ENCODE results near the gene TYROBP.

The TYROBP gene

DNA sequence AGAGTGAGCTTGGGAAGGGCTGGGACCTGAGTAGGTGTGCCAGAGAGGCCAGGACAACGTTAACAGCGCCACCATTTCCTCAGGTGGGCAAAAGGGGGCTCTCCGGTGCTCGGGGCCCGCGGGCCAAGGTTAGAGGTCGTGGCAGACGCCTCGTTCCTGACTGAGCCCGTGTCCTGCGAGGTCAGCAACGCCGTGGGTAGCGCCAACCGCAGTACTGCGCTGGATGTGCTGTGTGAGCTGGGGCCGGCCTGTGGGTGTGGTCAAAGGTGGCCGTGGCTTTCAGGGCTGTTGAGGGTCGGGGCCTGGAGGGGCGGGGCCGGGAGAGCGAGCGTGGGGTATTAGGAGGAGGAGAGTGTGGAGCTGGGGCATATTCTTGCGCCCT, 47.7 kb downstream of the TYROBP start:
- no peak for TF ChIP-seq EZH2 (IDR thresholded peaks at IDR 0.05; ENCODE audit: borderline replicate concordance, low read length)
- TF ChIP-seq, protein P1, sequence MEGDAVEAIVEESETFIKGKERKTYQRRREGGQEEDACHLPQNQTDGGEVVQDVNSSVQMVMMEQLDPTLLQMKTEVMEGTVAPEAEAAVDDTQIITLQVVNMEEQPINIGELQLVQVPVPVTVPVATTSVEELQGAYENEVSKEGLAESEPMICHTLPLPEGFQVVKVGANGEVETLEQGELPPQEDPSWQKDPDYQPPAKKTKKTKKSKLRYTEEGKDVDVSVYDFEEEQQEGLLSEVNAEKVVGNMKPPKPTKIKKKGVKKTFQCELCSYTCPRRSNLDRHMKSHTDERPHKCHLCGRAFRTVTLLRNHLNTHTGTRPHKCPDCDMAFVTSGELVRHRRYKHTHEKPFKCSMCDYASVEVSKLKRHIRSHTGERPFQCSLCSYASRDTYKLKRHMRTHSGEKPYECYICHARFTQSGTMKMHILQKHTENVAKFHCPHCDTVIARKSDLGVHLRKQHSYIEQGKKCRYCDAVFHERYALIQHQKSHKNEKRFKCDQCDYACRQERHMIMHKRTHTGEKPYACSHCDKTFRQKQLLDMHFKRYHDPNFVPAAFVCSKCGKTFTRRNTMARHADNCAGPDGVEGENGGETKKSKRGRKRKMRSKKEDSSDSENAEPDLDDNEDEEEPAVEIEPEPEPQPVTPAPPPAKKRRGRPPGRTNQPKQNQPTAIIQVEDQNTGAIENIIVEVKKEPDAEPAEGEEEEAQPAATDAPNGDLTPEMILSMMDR (IDR thresholded peaks at IDR 0.05; ENCODE audit: low read length), result 0 out of 2 replicates have a peak, but pooled peaks have one; percentile 5

DNA sequence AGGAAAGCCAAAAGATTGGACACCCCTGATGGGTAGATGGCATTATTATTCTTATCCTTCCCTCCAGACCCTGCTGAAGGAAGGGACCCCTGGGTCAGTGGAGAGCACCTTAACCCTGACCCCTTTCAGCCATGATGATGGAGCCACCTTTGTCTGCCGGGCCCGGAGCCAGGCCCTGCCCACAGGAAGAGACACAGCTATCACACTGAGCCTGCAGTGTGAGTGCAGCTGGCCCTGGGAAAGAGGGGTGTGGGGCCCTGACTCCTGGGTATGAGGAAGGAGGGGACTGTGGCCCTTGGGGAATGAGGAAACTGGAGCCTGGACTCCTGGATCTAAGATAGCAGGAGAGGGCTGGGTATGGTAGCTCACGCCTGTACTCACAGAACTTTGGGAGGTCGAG, 48.7 kb downstream of the TYROBP start:
- Histone ChIP-seq H3K9me3 (ENCODE audit: low read length) (no peaks in the 10 kb centered on the region), H2AFZ (ENCODE audit: low read length) (no peak overlapping the region), H3K27ac (ENCODE audit: low read depth, low read length, poor library complexity, severe bottlenecking) (no peak overlapping the region), H3F3A (ENCODE audit: insufficient read depth, low read length) (no peaks in the 10 kb centered on the region), H3K4me3 (ENCODE audit: low read depth, low read length, poor library complexity, severe bottlenecking) (no peak overlapping the region), H3K36me3 (ENCODE audit: insufficient read depth, low read length) (no peaks in the 10 kb centered on the region), H3K9me2 (ENCODE audit: low read depth, low read length) (no peaks in the 10 kb centered on the region), H4K20me1 (ENCODE audit: insufficient read depth, low read length) (no peaks in the 10 kb centered on the region), H3K4me2 (ENCODE audit: low read length) (no peak overlapping the region), H3K4me1 (ENCODE audit: insufficient read depth, low read length, severe bottlenecking) (peaks cover 12% of the 10 kb centered on the region), H3K27me3 (ENCODE audit: insufficient read depth, low read length) (peaks cover 6% of the 10 kb centered on the region; the same call in 1 of the 2 replicates), H3K9ac (ENCODE audit: low read length) (no peak overlapping the region), H3K79me2 (ENCODE audit: insufficient read depth, low read length) (no peaks in the 10 kb centered on the region)
- TF ChIP-seq, protein P1 (IDR thresholded peaks at IDR 0.05; ENCODE audit: low read length), result no peak
- TF ChIP-seq EZH2 (IDR thresholded peaks at IDR 0.05; ENCODE audit: borderline replicate concordance, low read length), result no peak

More for the DNA sequence above, 47.7 kb downstream of the TYROBP start:
- Histone ChIP-seq H3K4me2 (ENCODE audit: low read length) (no peak overlapping the region), H4K20me1 (ENCODE audit: insufficient read depth, low read length) (no peaks in the 10 kb centered on the region), H3K9ac (ENCODE audit: low read length) (no peak overlapping the region), H3K27ac (ENCODE audit: low read depth, low read length, poor library complexity, severe bottlenecking) (no peak overlapping the region), H3F3A (ENCODE audit: insufficient read depth, low read length) (no peaks in the 10 kb centered on the region), H3K4me3 (ENCODE audit: low read depth, low read length, poor library complexity, severe bottlenecking) (no peak overlapping the region), H3K79me2 (ENCODE audit: insufficient read depth, low read length) (no peaks in the 10 kb centered on the region), H3K9me2 (ENCODE audit: low read depth, low read length) (no peaks in the 10 kb centered on the region), H2AFZ (ENCODE audit: low read length) (no peak overlapping the region), H3K4me1 (ENCODE audit: insufficient read depth, low read length, severe bottlenecking) (peaks cover 12% of the 10 kb centered on the region), H3K27me3 (ENCODE audit: insufficient read depth, low read length) (no peaks in the 10 kb centered on the region; the same call in 1 of the 2 replicates), H3K36me3 (ENCODE audit: insufficient read depth, low read length) (no peaks in the 10 kb centered on the region), H3K9me3 (ENCODE audit: low read length) (no peaks in the 10 kb centered on the region)

DNA sequence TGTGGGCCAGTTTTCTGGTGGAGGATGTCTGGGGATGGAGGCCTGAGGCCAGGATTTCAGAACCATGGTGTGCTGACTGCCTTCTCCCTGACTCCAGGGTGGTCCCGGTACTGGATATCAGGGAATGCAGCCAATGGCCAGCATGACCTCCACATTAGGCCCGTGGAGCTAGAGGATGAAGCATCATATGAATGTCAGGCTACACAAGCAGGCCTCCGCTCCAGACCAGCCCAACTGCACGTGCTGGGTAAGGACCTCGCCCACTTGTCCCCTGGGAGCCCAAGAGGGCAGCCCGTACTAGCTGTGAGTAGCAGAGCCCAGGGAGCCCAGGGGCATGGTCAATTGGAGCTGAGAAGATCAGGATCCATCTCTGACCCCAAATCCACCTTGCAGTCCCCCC, 49.8 kb downstream of the TYROBP start:
- Histone ChIP-seq H3K9ac (ENCODE audit: low read length) (no peak overlapping the region), H3K4me1 (ENCODE audit: insufficient read depth, low read length, severe bottlenecking) (peaks cover 12% of the 10 kb centered on the region), H3K9me2 (ENCODE audit: low read depth, low read length) (no peaks in the 10 kb centered on the region), H3K4me3 (ENCODE audit: low read depth, low read length, poor library complexity, severe bottlenecking) (no peak overlapping the region), H3K27me3 (ENCODE audit: insufficient read depth, low read length) (peaks cover 6% of the 10 kb centered on the region; the same call in 1 of the 2 replicates), H3K27ac (ENCODE audit: low read depth, low read length, poor library complexity, severe bottlenecking) (no peak overlapping the region), H4K20me1 (ENCODE audit: insufficient read depth, low read length) (no peaks in the 10 kb centered on the region), H3F3A (ENCODE audit: insufficient read depth, low read length) (no peaks in the 10 kb centered on the region), H3K36me3 (ENCODE audit: insufficient read depth, low read length) (no peaks in the 10 kb centered on the region), H3K9me3 (ENCODE audit: low read length) (no peaks in the 10 kb centered on the region), H3K4me2 (ENCODE audit: low read length) (no peak overlapping the region), H2AFZ (ENCODE audit: low read length) (no peak overlapping the region), H3K79me2 (ENCODE audit: insufficient read depth, low read length) (no peaks in the 10 kb centered on the region)
- TF ChIP-seq, protein P1 (IDR thresholded peaks at IDR 0.05; ENCODE audit: low read length), result no peak
- no peak for TF ChIP-seq EZH2 (IDR thresholded peaks at IDR 0.05; ENCODE audit: borderline replicate concordance, low read length)

All from OCI-LY1 (cell line).